Prostate gland (tissue), 2 donors: ENCODE results near the gene DSCAM. TPM values are rescaled to one million over a fixed set of nuclear protein-coding genes. Genes with fewer than 3 reads are reported as not detected.

Experiments
- DNase-seq: peaks from one replicate; pipeline ENCODE4 v3.0.0-alpha.2; 2019; ENCODE audit warnings: low spot score
- H3K27ac ChIP-seq, 2 donors: fragments of 200-600 bp; sonication (generic); 2 replicates each; pipeline ENCODE4 v1.5.1; 2017 to 2019
- H3K27me3 ChIP-seq: fragments of 200-600 bp; sonication (generic); replicated peaks from 2 replicates; pipeline ENCODE4 v1.5.1; 2019; ENCODE audit not compliant: insufficient read depth
- H3K36me3 ChIP-seq, 2 donors: fragments of 200-600 bp; sonication (generic); 1 replicate in 1 of 2; 2 replicates in 1 of 2; pipeline versions ENCODE4 v1.5.1 to v1.8.1; 2017 to 2019
- H3K4me1 ChIP-seq: fragments of 200-600 bp; sonication (generic); replicated peaks from 2 replicates; pipeline ENCODE4 v1.5.1; 2019
- H3K4me3 ChIP-seq, 2 donors: fragments of 200-600 bp; sonication (generic); 2 replicates each; pipeline ENCODE4 v1.5.1; 2017 to 2019
- H3K9me3 ChIP-seq: fragments of 200-600 bp; sonication (generic); 2 replicates; pipeline ENCODE4 v1.5.1; 2017
- CTCF ChIP-seq, 4 experiments: fragments of 200-600 bp in 2 of 4; fragments of 450-650 bp in 2 of 4; sonication (generic) in 2 of 4; IDR thresholded peaks; 1 replicate in 3 of 4; 2 replicates in 1 of 4; pipeline ENCODE4 v1.5.1; 2016 to 2019; ENCODE audit warnings: antibody characterized with exemption in 4 of 4, mild to moderate bottlenecking in 2 of 4, moderate library complexity in 2 of 4
- POLR2A ChIP-seq: fragments of 450-650 bp; IDR thresholded peaks from one replicate; pipeline ENCODE4 v1.6.1; 2016; ENCODE audit warnings: antibody characterized with exemption, mild to moderate bottlenecking
- POLR2AphosphoS5 ChIP-seq: sonication (generic); formaldehyde crosslinking; IDR thresholded peaks from one replicate; pipeline ENCODE4 v1.6.1; 2017; ENCODE audit warnings: antibody characterized with exemption
- WGBS: methylation state at CpG from one replicate; pipeline ENCODE4 v1.1.5; 2018; 5-methylcytosine and 5-hydroxymethylcytosine counted together
- intact Hi-C: fragments of 100-400 bp; cut with DNase I; formaldehyde crosslinking; loops from one replicate; pipeline ENCODE4 v1.14.2; 2022
- total RNA-seq, 2 donors: library from RNA; depleted of rRNA; stranded (reverse); fragments of >200 nt; gene quantifications; one replicate each; pipeline ENCODE4 v1.1.0, GENCODE V29; 2016

Gene DSCAM
- total RNA-seq, 2 donors from 2014 or later = under 0.01 to 1.6 TPM

- Histone ChIP-seq H3K4me3 (no peak overlapping the region), H3K36me3 (no peaks in the 10 kb centered on the region), H3K27me3 (no peaks in the 10 kb centered on the region), H3K9me3 (no peaks in the 10 kb centered on the region), H3K27ac (no peak overlapping the region), H3K4me1 (no peaks in the 10 kb centered on the region)
- intact Hi-C loops = no loop called here
- no peak for DNase-seq
- 81% methylated on average over 5 of the region's 5 CpGs for WGBS
- no peak for TF ChIP-seq POLR2A
- no peak for TF ChIP-seq CTCF (IDR thresholded peaks at IDR 0.05)
- no peak for TF ChIP-seq POLR2AphosphoS5
Measured at GRCh38 chr21:40723966-40724365, 123.0 kb downstream of the DSCAM start.

- no peak overlapping the region for H3K4me3 ChIP-seq
- no peaks in the 10 kb centered on the region for H3K27me3 ChIP-seq
- no peak overlapping the region for H3K27ac ChIP-seq
- TF ChIP-seq POLR2A (no peak), CTCF (IDR thresholded peaks at IDR 0.05) (no peak), POLR2AphosphoS5 (no peak)
- WGBS = 91% methylated on average over 2 of the region's 2 CpGs
- no peak for DNase-seq
- no peaks in the 10 kb centered on the region for H3K9me3 ChIP-seq
- intact Hi-C loops = no loop called here
- H3K36me3 ChIP-seq = no peaks in the 10 kb centered on the region
- no peaks in the 10 kb centered on the region for H3K4me1 ChIP-seq
Measured at GRCh38 chr21:40723317-40723716, 123.6 kb downstream of the DSCAM start.

DNA sequence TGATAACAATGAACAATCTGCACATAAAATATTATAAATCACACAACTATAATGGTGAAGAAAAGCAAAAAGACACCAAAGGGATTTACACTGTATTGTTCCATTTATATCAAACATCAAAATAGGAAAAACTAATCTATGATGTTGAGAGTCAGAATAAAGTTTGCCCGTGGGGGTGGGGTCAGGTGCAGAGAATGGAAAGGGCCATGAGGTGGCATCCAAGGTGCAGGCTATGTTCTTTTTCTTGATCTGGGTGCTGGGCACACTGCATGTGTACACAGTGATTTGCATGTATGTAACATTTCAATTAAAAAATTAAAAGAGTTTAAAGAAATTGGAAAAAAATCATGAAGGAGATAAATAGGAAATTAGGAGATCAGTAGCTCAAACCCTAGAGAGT, 127.3 kb downstream of the DSCAM start:
- intact Hi-C loops = no loop called here
- 79% methylated on average over 1 of the region's 1 CpG for WGBS
- H3K4me3 ChIP-seq = no peak overlapping the region
- DNase-seq = no peak
- no peak overlapping the region for H3K27ac ChIP-seq
- no peaks in the 10 kb centered on the region for H3K27me3 ChIP-seq
- no peak for TF ChIP-seq POLR2AphosphoS5
- no peak for TF ChIP-seq POLR2A
- no peak for TF ChIP-seq CTCF (IDR thresholded peaks at IDR 0.05)
- H3K4me1 ChIP-seq = no peaks in the 10 kb centered on the region
- no peaks in the 10 kb centered on the region for H3K9me3 ChIP-seq
- H3K36me3 ChIP-seq = no peaks in the 10 kb centered on the region

DNA sequence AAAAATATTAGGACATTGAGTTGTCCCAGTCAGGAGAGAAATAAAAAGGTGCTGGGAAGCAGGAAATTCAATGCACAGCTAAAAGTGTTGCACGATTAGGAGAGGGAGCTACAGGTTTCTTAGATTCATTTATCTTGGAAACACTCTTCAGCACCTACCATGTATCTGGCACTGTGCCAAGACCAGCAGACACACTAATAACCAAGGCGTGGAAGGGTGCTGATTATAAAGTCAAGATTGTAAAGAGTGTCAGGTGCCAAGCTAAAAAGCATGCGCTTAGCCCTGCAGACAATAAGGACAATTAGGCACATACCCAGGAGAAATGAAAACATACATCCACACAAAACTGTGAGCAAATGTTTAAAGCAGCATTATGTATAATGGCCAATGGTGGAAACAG, 129.9 kb downstream of the DSCAM start:
- no peaks in the 10 kb centered on the region for H3K36me3 ChIP-seq
- 59% methylated on average over 3 of the region's 3 CpGs for WGBS
- DNase-seq = no peak
- H3K4me3 ChIP-seq = no peak overlapping the region
- TF ChIP-seq CTCF (IDR thresholded peaks at IDR 0.05) = no peak
- TF ChIP-seq POLR2A = no peak
- no peak for TF ChIP-seq POLR2AphosphoS5
- intact Hi-C loops = no loop called here
- H3K27ac ChIP-seq = no peak overlapping the region
- no peaks in the 10 kb centered on the region for H3K4me1 ChIP-seq
- no peaks in the 10 kb centered on the region for H3K9me3 ChIP-seq
- H3K27me3 ChIP-seq = no peaks in the 10 kb centered on the region

DNA sequence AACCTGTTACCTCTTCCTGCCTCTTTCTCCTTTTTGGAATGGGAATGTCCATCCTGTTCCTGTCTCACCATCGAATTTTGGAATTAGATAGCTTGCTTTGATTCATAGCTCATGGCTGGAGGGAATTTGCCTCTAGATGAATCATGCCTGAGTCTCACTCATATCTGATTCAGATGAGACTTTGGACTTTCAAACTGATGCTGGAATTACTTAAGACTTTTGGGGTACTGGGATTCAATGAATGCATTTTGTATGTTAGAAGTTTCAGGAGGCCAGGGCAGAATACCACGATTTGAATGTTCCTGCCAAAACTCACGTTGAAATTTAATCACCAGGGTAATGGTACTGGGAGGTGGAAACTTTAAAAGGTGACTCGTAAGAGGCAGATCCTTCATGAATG, 132.4 kb downstream of the DSCAM start:
- Histone ChIP-seq H3K27me3 (no peaks in the 10 kb centered on the region), H3K4me3 (no peak overlapping the region), H3K27ac (no peak overlapping the region), H3K36me3 (no peaks in the 10 kb centered on the region), H3K9me3 (no peaks in the 10 kb centered on the region), H3K4me1 (no peaks in the 10 kb centered on the region)
- intact Hi-C loops = no loop called here
- TF ChIP-seq POLR2AphosphoS5 (no peak), POLR2A (no peak), CTCF (IDR thresholded peaks at IDR 0.05) (no peak)
- no peak for DNase-seq
- WGBS = 66% methylated on average over 4 of the region's 4 CpGs
